Gastroesophageal sphincter (tissue), 4 donors: Measurements from ENCODE around the gene CCDC169. TPM values are rescaled to one million over a fixed set of nuclear protein-coding genes. Genes with fewer than 3 reads are reported as not detected.

Source experiments
- ATAC-seq: fragments of 150-250 bp; one replicate; pipeline ENCODE4 v1.9.1; 2016; ENCODE audit warnings: mild to moderate bottlenecking, moderate library complexity
- H3K27ac ChIP-seq, 4 donors: fragments of 200-600 bp; sonication (generic) in 3 of 4; 1 replicate in 3 of 4; 2 replicates in 1 of 4; pipeline ENCODE4 v1.5.1; 2016 to 2019
- H3K27me3 ChIP-seq: fragments of 200-600 bp; sonication (generic); one replicate; pipeline ENCODE4 v1.5.1; 2019
- H3K36me3 ChIP-seq, 2 donors: fragments of 200-600 bp; sonication (generic); one replicate each; pipeline ENCODE4 v1.5.1; 2019; ENCODE audit warnings: control low read depth in 1 of 2
- H3K4me1 ChIP-seq, 3 donors: fragments of 200-600 bp; sonication (generic); 1 replicate in 2 of 3; 2 replicates in 1 of 3; pipeline ENCODE4 v1.5.1; 2016 to 2019; ENCODE audit warnings: control low read depth in 2 of 3
- H3K4me3 ChIP-seq, 2 donors: fragments of 200-600 bp; sonication (generic); one replicate each; pipeline ENCODE4 v1.5.1; 2019; ENCODE audit warnings: mild to moderate bottlenecking in 1 of 2, moderate library complexity in 1 of 2
- H3K9me3 ChIP-seq, 3 donors: fragments of 200-600 bp; sonication (generic); one replicate each; pipeline ENCODE4 v1.5.1; 2017 to 2019; ENCODE audit warnings: control low read depth in 2 of 3
- CTCF ChIP-seq, 4 experiments: fragments of 200-600 bp in 2 of 4; fragments of 450-650 bp in 2 of 4; sonication (generic) in 1 of 4; IDR thresholded peaks; one replicate each; pipeline ENCODE4 v1.5.1; 2017 to 2019; ENCODE audit warnings: antibody characterized with exemption in 4 of 4, mild to moderate bottlenecking in 2 of 4, moderate library complexity in 2 of 4
- EP300 ChIP-seq: sonication (generic); formaldehyde crosslinking; IDR thresholded peaks from one replicate; pipeline ENCODE4 v1.6.1; 2017; ENCODE audit warnings: antibody characterized with exemption, mild to moderate bottlenecking
- POLR2A ChIP-seq, 2 donors: fragments of 450-650 bp; IDR thresholded peaks; one replicate each; pipeline ENCODE4 v1.6.1; 2017; ENCODE audit warnings: antibody characterized with exemption in 2 of 2, mild to moderate bottlenecking in 2 of 2, moderate library complexity in 1 of 2
- POLR2AphosphoS5 ChIP-seq: sonication (generic); formaldehyde crosslinking; IDR thresholded peaks from one replicate; pipeline ENCODE4 v1.6.1; 2017; ENCODE audit warnings: antibody characterized with exemption
- WGBS, 2 donors: methylation state at CpG; one replicate each; pipeline ENCODE4 v1.1.5; 2018; ENCODE audit warnings: low coverage in 1 of 2; 5-methylcytosine and 5-hydroxymethylcytosine counted together
- total RNA-seq, 4 donors: library from RNA; depleted of rRNA; stranded (reverse); fragments of >200 nt; gene quantifications; one replicate each; pipeline ENCODE4 v1.1.0, GENCODE V29; 2016

Gene CCDC169
- total RNA-seq, 4 donors from 2014 or later: 0.46 to 5.6 (median 0.94) TPM; not detected in 1

GRCh38 chr13:36244073-36244472 lies 53.5 kb downstream of the CCDC169 start:
- TF ChIP-seq POLR2AphosphoS5 (no peak), CTCF (IDR thresholded peaks at IDR 0.05) (no peak), EP300 (no peak), POLR2A (IDR thresholded peaks at IDR 0.05) (no peak)
- 80 to 100% methylated on average over 1 to 2 of the region's 2 CpGs for WGBS, 2 donors
- H3K27ac ChIP-seq: no peak overlapping the region
- no peaks in the 10 kb centered on the region for H3K4me1 ChIP-seq
- no peaks in the 10 kb centered on the region for H3K27me3 ChIP-seq
- H3K4me3 ChIP-seq: no peak overlapping the region
- H3K36me3 ChIP-seq: peaks cover 0 to 16% of the 10 kb centered on the region in 2 donors
- H3K9me3 ChIP-seq: peaks cover 0 to 9% (median 0%) of the 10 kb centered on the region in 3 donors
- no peak for ATAC-seq

GRCh38 chr13:36242761-36243160 lies 54.9 kb downstream of the CCDC169 start:
- H3K9me3 ChIP-seq: peaks cover 0 to 9% (median 0%) of the 10 kb centered on the region in 3 donors
- WGBS, 2 donors: 83 to 86% methylated on average over 1 of the region's 2 CpGs

GRCh38 chr13:36231236-36231635 lies 66.4 kb downstream of the CCDC169 start:
- ATAC-seq: no peak
- no peaks in the 10 kb centered on the region for H3K4me1 ChIP-seq
- no peak overlapping the region for H3K4me3 ChIP-seq
- H3K36me3 ChIP-seq: peaks cover 0 to 6% of the 10 kb centered on the region in 2 donors
- H3K27ac ChIP-seq: no peak overlapping the region
- 86 to 92% methylated on average over 2 to 3 of the region's 3 CpGs for WGBS, 2 donors
- peaks cover 0 to 15% (median 0%) of the 10 kb centered on the region in 3 donors for H3K9me3 ChIP-seq
- H3K27me3 ChIP-seq: no peaks in the 10 kb centered on the region
- TF ChIP-seq POLR2AphosphoS5 (no peak), POLR2A (IDR thresholded peaks at IDR 0.05) (no peak), EP300 (no peak), CTCF (IDR thresholded peaks at IDR 0.05) (no peak)

More at GRCh38 chr13:36242761-36243160, 54.9 kb downstream of the CCDC169 start:
- H3K4me3 ChIP-seq: no peak overlapping the region
- H3K36me3 ChIP-seq: peaks cover 0 to 16% of the 10 kb centered on the region in 2 donors
- H3K27ac ChIP-seq: no peak overlapping the region
- no peaks in the 10 kb centered on the region for H3K27me3 ChIP-seq
- H3K4me1 ChIP-seq: no peaks in the 10 kb centered on the region
- no peak for ATAC-seq
- TF ChIP-seq POLR2A (IDR thresholded peaks at IDR 0.05): no peak
- no peak for TF ChIP-seq EP300
- TF ChIP-seq POLR2AphosphoS5: no peak
- no peak for TF ChIP-seq CTCF (IDR thresholded peaks at IDR 0.05)

- 50 to 67% methylated on average over 1 of the region's 1 CpG for WGBS, 2 donors
- no peak for ATAC-seq
- no peaks in the 10 kb centered on the region for H3K4me1 ChIP-seq
- H3K27ac ChIP-seq: no peak overlapping the region
- no peak overlapping the region for H3K4me3 ChIP-seq
- H3K9me3 ChIP-seq: peaks cover 0 to 26% (median 0%) of the 10 kb centered on the region in 3 donors
- peaks cover 0 to 8% of the 10 kb centered on the region in 2 donors for H3K36me3 ChIP-seq
- TF ChIP-seq CTCF (IDR thresholded peaks at IDR 0.05) (no peak), POLR2A (IDR thresholded peaks at IDR 0.05) (no peak), POLR2AphosphoS5 (no peak), EP300 (no peak)
- H3K27me3 ChIP-seq: no peaks in the 10 kb centered on the region
Observed at GRCh38 chr13:36224730-36225129, 72.9 kb downstream of the CCDC169 start.

- Histone ChIP-seq H3K27ac (no peak overlapping the region), H3K27me3 (no peaks in the 10 kb centered on the region), H3K4me1 (no peaks in the 10 kb centered on the region), H3K36me3 (no peaks in the 10 kb centered on the region), H3K4me3 (no peak overlapping the region), H3K9me3 (peaks cover 0 to 9% (median 0%) of the 10 kb centered on the region in 3 donors)
- TF ChIP-seq EP300 (no peak), CTCF (IDR thresholded peaks at IDR 0.05) (no peak), POLR2AphosphoS5 (no peak), POLR2A (IDR thresholded peaks at IDR 0.05) (no peak)
- no peak for ATAC-seq
Observed at GRCh38 chr13:36219883-36220282, 77.7 kb downstream of the CCDC169 start.
